DND-41 (cell line): ENCODE data around the gene JAZF1.

Experiments used
- ATAC-seq: fragments of 200-7000 bp; cut with Tn5 transposase; 3 replicates; pipeline ENCODE4 v1.9.1; 2021; ENCODE audit warnings: low read depth; ENCODE audit not compliant: insufficient read depth
- DNase-seq: peaks from one replicate; pipeline ENCODE4 v3.0.0-alpha.2; 2020
- H2AFZ ChIP-seq: 2 replicates; pipeline ENCODE4 v1.6.0; 2012; ENCODE audit warnings: low read depth, low read length
- H3K27ac ChIP-seq: 2 replicates; pipeline ENCODE4 v1.5.1; 2012; ENCODE audit warnings: low read length, inconsistent platforms
- H3K27me3 ChIP-seq: fragments of 200-600 bp; sonication (generic); 2 replicates; pipeline ENCODE4 v1.6.0; 2012; ENCODE audit warnings: low read length, mild to moderate bottlenecking, inconsistent platforms; ENCODE audit not compliant: insufficient read depth, poor library complexity
- H3K36me3 ChIP-seq: 2 replicates; pipeline ENCODE4 v1.5.1; 2012; ENCODE audit warnings: low read length, inconsistent platforms; ENCODE audit not compliant: insufficient read depth
- H3K4me1 ChIP-seq: 2 replicates; pipeline ENCODE4 v1.5.1; 2012; ENCODE audit warnings: mild to moderate bottlenecking, low read length; ENCODE audit not compliant: insufficient read depth
- H3K4me2 ChIP-seq: 2 replicates; pipeline ENCODE4 v1.6.0; 2012; ENCODE audit warnings: mild to moderate bottlenecking, moderate library complexity, low read length, inconsistent platforms; ENCODE audit not compliant: insufficient read depth
- H3K4me3 ChIP-seq, 2 experiments: fragments of 200-600 bp in 1 of 2; shearing (Covaris generic) in 1 of 2; 2 replicates each; pipeline ENCODE4 v1.5.1; 2012 to 2016; ENCODE audit warnings: inconsistent platforms in 2 of 2, low read length in 2 of 2, mild to moderate bottlenecking in 2 of 2, low read depth in 1 of 2, moderate library complexity in 1 of 2
- H3K79me2 ChIP-seq: 2 replicates; pipeline ENCODE4 v1.6.0; 2012; ENCODE audit warnings: low read length, inconsistent platforms; ENCODE audit not compliant: insufficient read depth
- H3K9ac ChIP-seq: 2 replicates; pipeline ENCODE4 v1.6.0; 2012; ENCODE audit warnings: low read depth, mild to moderate bottlenecking, inconsistent platforms, low read length, moderate library complexity
- H3K9me3 ChIP-seq: 2 replicates; pipeline ENCODE4 v1.5.1; 2012; ENCODE audit warnings: low read length, moderate library complexity, mild to moderate bottlenecking, inconsistent platforms; ENCODE audit not compliant: insufficient read depth, severe bottlenecking
- H4K20me1 ChIP-seq: 2 replicates; pipeline ENCODE4 v1.6.0; 2012; ENCODE audit warnings: low read length; ENCODE audit not compliant: insufficient read depth
- EZH2 ChIP-seq: IDR thresholded peaks from 3 replicates; pipeline ENCODE4 v1.6.1; 2012; ENCODE audit warnings: borderline replicate concordance, low read depth, mild to moderate bottlenecking, moderate library complexity, low read length, inconsistent platforms; ENCODE audit not compliant: severe bottlenecking
- TF ChIP-seq, protein P1 (sequence below): IDR thresholded peaks from 2 replicates; pipeline ENCODE4 v1.5.1; 2012; ENCODE audit warnings: borderline replicate concordance, low read length, moderate library complexity, mild to moderate bottlenecking; ENCODE audit not compliant: poor library complexity, severe bottlenecking; ENCODE audit errors: extremely low read depth

Gene JAZF1

DNA sequence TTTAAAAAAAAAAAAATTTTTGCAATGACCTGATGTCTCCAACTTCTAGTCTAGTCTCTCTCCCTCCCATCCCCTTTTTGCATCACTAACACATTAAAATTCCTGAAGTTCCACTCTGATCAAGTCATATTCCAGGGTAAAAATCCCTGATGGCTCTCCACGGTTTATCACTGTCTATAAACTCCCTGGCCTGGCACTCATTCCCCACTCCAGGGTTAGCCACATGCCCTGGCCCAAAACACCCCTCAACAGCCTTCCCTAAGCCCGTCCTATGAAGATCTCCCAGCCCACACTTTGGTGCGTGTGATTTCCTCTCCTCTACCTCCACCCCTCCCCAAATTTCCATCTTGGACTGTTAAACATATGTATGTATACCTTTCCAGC lies 125.4 kb downstream of the JAZF1 start:
- Histone ChIP-seq H3K9ac (no peak overlapping the region), H3K79me2 (no peaks in the 10 kb centered on the region), H3K36me3 (no peaks in the 10 kb centered on the region), H3K4me3 (no peak overlapping the region), H3K27ac (no peak overlapping the region), H3K4me2 (no peak overlapping the region), H3K27me3 (no peaks in the 10 kb centered on the region), H2AFZ (no peak overlapping the region), H3K9me3 (no peaks in the 10 kb centered on the region), H4K20me1 (no peaks in the 10 kb centered on the region), H3K4me1 (no peaks in the 10 kb centered on the region)
- no peak for DNase-seq
- no peak for ATAC-seq
- TF ChIP-seq, protein P1, sequence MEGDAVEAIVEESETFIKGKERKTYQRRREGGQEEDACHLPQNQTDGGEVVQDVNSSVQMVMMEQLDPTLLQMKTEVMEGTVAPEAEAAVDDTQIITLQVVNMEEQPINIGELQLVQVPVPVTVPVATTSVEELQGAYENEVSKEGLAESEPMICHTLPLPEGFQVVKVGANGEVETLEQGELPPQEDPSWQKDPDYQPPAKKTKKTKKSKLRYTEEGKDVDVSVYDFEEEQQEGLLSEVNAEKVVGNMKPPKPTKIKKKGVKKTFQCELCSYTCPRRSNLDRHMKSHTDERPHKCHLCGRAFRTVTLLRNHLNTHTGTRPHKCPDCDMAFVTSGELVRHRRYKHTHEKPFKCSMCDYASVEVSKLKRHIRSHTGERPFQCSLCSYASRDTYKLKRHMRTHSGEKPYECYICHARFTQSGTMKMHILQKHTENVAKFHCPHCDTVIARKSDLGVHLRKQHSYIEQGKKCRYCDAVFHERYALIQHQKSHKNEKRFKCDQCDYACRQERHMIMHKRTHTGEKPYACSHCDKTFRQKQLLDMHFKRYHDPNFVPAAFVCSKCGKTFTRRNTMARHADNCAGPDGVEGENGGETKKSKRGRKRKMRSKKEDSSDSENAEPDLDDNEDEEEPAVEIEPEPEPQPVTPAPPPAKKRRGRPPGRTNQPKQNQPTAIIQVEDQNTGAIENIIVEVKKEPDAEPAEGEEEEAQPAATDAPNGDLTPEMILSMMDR: no peak
- no peak for TF ChIP-seq EZH2

DNA sequence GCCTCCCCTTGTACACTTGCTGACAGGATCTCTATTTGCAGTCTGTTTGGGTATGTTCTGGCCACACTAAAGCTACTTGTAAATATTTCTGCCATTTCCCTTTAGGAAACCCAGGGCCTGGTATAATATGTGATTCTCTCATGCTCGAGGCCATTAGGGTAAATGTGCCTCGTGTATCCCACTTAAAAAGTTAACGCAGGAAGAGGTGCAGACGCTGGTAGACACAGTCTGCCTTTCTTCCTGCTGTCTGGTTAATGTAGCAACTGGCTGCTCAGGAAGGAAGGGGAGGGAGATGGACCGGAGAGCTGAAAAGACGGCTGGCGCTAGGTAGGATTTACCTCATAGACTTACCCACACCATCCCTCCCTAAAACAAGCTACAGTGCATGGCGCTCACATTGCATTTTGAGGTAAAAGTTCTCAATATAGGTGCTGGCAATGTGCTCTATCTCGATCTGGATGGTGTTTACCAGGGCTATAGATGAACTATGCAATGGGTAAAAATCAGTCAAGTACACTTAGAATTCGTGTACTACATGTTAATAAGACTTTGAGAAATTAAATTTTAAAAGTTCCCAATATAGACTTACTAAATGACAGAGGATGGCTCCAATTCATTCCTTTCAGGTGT lies 125.9 kb downstream of the JAZF1 start:
- no peak overlapping the region for H3K9ac ChIP-seq
- H3K4me1 ChIP-seq: no peaks in the 10 kb centered on the region
- no peak overlapping the region for H3K27ac ChIP-seq
- H3K9me3 ChIP-seq: no peaks in the 10 kb centered on the region
- no peaks in the 10 kb centered on the region for H3K79me2 ChIP-seq
- H3K36me3 ChIP-seq: no peaks in the 10 kb centered on the region
- DNase-seq (no peak), ATAC-seq (no peak)
- no peaks in the 10 kb centered on the region for H4K20me1 ChIP-seq
- H3K27me3 ChIP-seq: no peaks in the 10 kb centered on the region
- no peak for TF ChIP-seq EZH2
- H2AFZ ChIP-seq: no peak overlapping the region
- H3K4me3 ChIP-seq: no peak overlapping the region
- no peak overlapping the region for H3K4me2 ChIP-seq

DNA sequence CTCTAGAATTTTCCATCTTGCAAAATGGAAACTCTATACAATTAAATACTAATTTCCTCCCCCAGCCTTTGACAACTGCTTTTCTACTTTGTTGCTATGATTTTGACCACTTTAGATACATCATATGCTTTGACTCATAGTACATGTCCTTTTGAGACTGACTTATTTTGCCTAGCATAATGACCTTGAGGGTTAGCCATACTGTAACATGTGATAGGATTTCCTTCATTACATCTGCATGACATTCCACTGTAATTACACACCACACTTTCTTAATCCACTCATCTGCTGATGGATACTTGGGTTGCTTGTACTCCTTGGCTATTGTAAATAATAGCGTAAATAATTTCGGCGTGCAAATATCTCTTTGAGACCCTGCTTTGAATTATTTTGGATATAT lies 127.7 kb downstream of the JAZF1 start:
- no peaks in the 10 kb centered on the region for H4K20me1 ChIP-seq
- no peak overlapping the region for H2AFZ ChIP-seq
- DNase-seq (no peak), ATAC-seq (no peak)
- H3K27me3 ChIP-seq: no peaks in the 10 kb centered on the region
- H3K4me3 ChIP-seq: no peak overlapping the region
- H3K9ac ChIP-seq: no peak overlapping the region
- H3K79me2 ChIP-seq: no peaks in the 10 kb centered on the region
- H3K27ac ChIP-seq: no peak overlapping the region
- H3K4me2 ChIP-seq: no peak overlapping the region
- H3K36me3 ChIP-seq: no peaks in the 10 kb centered on the region
- H3K4me1 ChIP-seq: no peaks in the 10 kb centered on the region
- H3K9me3 ChIP-seq: no peaks in the 10 kb centered on the region
- TF ChIP-seq EZH2: no peak
- TF ChIP-seq, protein P1: no peak

DNA sequence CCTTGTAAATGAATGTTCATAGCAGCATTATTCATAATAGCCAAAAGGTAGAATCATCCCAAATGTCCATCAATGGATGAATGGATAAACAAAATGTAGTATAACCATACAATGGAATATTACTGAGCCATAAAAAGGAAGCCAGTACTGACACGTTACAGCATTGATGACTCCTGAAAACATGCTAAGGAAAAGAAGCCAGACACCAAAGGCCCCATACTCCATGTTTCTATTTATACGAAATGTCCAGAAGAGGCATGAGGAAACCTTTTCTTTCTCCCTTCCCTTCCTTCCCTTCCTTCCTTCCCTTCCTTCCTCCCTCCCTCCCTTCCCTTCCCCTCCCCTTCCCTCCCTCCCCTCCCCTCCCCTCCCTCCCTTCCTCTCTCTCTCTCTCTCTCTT lies 131.9 kb downstream of the JAZF1 start:
- Histone ChIP-seq H3K79me2 (no peaks in the 10 kb centered on the region), H3K4me3 (no peak overlapping the region), H3K9me3 (no peaks in the 10 kb centered on the region), H3K4me2 (no peak overlapping the region), H3K27ac (no peak overlapping the region), H3K4me1 (no peaks in the 10 kb centered on the region), H2AFZ (no peak overlapping the region), H3K36me3 (no peaks in the 10 kb centered on the region), H3K27me3 (no peaks in the 10 kb centered on the region), H3K9ac (no peak overlapping the region), H4K20me1 (no peaks in the 10 kb centered on the region)
- no peak for DNase-seq
- ATAC-seq: no peak
- no peak for TF ChIP-seq EZH2
- TF ChIP-seq, protein P1: no peak
